GM20431 (cell line): ENCODE results near the gene TDRD12.

Experiments
- in situ Hi-C: fragments of 300-500 bp; cut with MseI, MboI; formaldehyde crosslinking; loops from one replicate; pipeline ENCODE4 v1.15.0; 2020; ENCODE audit warnings: low sequenced_read_pairs; ENCODE audit not compliant: unreplicated experiment

The TDRD12 gene

DNA sequence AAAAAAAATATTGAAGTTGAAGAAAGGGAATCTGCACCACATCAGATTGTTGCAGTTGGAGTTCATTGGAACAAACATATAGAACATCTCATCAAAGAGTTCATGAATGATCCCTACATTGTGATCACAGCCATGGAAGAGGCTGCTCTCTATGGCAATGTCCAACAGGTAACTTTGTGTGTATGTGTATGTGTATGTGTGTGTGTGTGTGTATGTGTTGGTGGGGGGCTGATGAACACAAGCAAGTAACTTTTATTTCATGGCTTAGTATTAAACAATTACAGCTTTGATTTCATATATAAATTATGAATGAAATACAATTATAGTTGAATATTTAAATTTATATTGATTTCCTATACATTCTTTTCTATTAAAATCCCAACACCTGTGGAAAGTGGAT lies 80.6 kb downstream of the TDRD12 start:
- in situ Hi-C loops = no loop called here

DNA sequence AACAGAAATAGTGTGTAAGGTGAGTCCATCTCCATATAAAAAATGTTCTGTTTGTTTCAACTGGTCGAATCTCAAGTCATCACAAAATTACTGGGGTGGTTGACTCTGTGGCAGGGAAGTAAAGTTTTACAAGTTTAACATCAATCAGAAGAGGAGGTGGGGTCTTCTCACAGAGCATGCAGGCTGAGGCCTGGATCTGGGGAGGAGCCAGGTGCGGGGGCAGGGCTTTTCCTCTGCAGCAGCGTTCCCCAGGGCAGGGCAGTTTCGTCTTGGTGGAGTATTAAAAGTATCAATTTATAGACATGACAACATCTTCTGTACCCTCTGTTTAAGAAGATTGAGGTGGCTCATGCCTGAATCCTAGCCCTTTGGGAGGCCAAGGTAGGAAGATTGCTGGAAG lies 81.2 kb downstream of the TDRD12 start:
- in situ Hi-C loops = no loop called here

DNA sequence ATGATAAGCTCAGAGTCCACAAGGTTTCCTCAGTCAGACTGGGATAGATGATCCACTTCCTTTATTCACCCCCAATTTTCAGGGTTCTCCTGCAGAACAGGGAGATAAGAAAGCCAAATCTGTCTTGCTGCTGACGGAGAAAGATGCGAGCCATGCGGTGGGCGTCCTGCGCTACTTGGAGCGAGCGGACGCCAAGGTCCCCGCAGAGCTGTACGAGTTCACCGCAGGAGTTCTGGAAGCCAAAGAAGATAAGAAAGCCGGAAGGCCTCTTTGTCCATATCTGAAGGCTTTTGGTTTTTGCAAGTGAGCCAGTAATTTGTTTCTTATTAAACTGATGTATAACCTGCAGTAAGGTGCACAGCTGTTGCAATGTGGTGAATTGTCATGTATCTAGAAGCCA lies 83.3 kb downstream of the TDRD12 start:
- in situ Hi-C loops = no loop called here

DNA sequence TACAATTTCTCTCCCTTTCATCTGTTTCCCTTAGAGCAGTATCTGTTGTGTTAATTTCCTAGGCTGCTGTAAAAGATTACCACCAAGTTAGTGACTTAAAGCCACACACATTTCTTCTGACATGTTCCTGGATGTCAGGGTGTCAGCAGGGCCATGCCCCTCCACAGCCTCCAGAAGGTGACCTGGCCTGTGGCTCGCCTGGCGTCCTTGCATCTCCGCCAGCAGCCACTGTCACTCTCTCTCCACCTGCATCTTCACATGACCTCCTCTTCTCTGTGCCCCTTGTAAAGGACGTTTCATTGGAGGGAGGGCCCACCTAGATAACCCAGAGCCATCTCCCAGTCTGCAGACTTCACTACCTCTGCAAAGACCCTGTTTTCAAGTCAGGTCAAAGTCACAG lies 88.7 kb downstream of the TDRD12 start:
- in situ Hi-C loops = no loop called here

DNA sequence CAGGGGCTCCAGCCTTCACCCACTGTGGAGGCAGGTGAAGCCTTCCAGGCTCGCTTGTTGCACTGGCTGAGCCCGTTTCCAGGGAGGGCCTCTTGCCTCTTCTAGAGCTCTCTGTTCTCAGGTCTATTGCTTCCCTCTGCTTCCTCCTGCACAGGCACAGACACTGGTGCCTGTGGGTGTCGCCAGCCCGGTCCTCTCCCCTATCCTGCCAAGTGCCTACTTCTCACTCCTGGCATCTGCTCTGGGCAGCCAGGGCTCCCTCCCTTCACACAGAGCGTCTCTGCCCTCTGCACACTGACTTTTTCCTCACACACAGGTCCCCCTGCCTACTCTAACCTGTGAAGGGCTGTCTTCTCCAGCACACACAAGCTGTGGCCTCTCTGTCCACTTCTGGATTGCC lies 89.7 kb downstream of the TDRD12 start:
- in situ Hi-C loops = no loop called here

DNA sequence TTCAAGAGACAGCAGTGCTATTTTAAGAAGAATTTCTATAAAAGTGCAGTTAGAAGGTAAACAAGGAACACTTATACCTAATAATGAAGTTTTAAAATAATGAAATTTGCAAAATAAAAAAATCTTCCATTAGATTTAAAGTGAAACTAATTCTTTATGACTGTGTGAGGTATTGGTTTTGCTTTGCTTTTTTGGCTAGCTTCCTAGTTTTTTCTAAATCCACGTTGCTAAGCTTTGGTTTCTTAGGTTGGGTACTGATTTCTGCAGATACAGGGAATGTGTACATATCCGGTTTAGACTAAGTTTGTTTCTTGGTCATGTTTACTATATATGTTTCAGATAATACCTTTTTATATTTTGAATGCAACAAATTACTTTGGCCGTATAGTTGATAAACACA lies 90.2 kb downstream of the TDRD12 start:
- in situ Hi-C loops = no loop called here

DNA sequence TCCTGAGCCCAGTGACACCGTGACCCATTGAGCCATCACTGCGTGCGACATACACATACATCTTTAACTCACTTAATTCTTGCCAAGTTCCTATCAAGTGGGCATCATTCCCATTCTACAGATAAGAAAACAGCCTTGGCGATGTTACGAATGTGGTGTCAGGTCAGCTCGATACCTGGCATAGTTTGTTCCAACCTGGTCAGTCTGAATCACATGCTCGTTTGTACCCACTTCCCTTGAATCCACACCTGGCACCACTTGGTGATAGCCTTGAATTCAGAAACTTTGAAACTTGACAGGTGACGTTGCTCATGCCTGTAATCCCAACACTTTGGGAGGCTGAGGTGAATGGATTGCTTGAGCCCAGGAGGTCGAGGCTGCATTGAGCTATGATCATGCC lies 90.9 kb downstream of the TDRD12 start:
- in situ Hi-C loops = no loop called here

DNA sequence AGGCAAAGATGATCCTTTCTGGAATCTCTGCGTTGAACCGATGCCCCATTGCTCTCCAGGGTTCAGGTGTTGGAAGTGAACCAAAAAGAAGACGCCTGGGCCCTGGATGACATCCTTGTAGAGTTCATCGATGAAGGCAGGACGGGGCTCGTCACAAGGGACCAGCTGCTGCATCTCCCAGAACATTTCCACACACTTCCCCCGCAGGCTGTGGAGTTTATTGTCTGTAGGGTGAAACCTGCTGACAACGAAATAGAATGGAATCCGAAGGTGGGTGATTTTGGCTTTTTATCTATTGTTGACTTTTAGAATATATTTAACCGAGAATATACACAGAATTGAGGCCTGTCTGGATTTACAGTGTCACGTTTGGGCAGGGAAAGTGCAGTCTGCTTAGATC lies 91.6 kb downstream of the TDRD12 start:
- in situ Hi-C loops = no loop called here

DNA sequence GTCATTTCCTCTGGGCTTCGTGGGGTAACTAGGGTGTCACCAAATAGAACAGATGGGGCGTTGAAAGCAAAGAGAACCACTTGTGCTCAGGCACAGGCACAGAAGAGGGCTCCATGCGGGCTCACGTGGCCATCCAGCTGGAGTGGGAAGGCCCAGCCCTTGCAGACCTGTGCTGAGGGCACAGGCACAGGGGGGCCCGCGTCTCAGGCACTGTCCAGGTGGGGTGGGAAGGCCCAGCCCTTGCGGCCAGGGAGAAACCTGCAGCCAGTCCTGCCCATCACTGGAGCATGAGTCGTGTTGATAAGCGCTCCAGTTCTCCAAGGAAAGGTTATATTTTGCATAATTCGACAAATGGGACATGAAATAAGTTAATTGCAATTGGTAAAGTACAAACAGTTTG lies 92.5 kb downstream of the TDRD12 start:
- in situ Hi-C loops = no loop called here

DNA sequence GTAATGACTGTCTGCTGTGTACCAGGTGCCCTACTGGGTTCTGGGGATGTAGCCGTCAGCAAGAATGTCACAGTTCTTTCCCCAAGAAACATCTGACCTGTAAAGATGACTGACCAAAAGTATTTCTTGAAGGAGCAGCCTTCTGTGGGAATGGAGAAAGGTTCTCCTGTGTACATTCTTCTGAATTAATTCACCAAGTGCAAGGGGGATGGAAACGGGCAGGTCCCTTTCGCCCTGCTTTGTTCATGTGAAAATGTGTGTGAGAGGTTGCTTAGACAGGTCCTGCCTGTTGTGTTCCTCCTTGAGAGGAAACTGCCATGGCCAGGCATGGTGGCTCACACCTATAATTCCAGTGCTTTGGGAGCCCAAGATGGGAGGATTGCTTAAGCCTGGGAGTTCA lies 93.0 kb downstream of the TDRD12 start:
- in situ Hi-C loops = no loop called here

DNA sequence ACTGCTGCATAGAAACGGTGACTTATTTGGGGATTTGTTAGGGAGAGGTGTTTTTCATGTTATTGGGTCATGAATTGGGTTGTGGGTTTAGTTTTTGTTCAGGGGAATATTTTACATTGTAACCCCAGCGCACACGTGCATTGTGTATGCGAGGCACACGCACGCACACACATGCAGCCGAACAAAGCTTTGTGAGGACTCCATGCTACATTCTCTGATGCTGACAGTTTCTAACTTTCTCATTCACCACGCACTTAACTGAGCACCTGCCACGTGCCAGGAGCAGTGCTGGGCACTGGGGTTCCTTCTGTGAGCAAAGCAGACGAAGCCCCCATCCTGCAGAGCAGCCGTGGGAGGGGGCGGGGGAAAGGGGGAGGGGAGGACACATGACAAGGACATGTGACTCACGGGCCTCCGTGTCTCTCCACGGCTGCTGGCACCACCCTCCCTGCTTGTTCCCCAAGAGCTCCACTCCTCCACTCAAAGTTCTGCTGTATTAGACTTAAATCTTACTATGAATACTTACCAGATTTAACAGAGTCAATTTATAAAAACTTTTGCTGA lies 94.4 kb downstream of the TDRD12 start:
- in situ Hi-C loops = no loop called here

DNA sequence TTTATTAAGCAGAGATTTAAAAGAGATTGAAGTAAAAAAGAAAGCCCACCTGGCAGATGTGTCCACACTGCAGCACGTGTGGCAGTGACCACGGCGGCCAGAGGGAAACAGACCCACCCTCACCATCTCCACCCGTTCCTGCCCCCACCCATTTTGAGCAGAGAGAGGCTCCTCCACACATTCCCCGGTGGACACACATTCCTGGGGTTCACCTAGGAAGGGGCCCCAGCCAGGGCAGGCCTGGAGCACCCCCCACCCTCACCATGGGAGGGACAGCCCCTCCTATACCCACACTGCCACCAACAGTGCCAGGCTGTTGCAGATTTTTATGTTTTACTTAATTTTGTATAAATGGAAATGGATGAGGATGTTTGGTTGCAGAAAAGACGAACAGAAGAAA lies 95.1 kb downstream of the TDRD12 start:
- in situ Hi-C loops = no loop called here

DNA sequence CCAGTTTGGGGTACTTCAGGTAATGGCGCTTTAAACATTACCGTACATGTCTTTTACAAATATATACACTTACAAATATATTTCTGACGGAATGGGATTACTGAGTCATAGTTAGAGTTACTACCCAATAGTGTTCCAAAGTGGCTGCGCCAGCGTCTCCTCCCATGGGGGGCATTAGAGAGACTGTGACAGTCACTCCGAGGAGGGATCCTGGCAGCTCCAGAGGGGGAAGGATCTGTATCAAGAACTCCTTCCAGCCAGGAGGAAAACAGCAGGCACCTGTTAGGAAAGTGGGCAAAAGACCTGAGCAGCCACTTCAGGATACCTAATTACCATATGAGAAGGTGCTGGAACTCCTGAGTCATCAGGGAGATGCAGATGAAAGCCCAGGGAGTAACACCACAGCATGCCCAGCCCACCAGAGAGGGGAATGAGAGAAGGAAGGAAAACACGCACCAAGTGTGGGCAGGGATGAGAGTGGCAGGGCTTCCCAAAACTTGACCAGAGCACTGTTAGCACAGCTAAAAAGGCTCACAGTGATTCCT lies 97.1 kb downstream of the TDRD12 start:
- in situ Hi-C loops = no loop called here

DNA sequence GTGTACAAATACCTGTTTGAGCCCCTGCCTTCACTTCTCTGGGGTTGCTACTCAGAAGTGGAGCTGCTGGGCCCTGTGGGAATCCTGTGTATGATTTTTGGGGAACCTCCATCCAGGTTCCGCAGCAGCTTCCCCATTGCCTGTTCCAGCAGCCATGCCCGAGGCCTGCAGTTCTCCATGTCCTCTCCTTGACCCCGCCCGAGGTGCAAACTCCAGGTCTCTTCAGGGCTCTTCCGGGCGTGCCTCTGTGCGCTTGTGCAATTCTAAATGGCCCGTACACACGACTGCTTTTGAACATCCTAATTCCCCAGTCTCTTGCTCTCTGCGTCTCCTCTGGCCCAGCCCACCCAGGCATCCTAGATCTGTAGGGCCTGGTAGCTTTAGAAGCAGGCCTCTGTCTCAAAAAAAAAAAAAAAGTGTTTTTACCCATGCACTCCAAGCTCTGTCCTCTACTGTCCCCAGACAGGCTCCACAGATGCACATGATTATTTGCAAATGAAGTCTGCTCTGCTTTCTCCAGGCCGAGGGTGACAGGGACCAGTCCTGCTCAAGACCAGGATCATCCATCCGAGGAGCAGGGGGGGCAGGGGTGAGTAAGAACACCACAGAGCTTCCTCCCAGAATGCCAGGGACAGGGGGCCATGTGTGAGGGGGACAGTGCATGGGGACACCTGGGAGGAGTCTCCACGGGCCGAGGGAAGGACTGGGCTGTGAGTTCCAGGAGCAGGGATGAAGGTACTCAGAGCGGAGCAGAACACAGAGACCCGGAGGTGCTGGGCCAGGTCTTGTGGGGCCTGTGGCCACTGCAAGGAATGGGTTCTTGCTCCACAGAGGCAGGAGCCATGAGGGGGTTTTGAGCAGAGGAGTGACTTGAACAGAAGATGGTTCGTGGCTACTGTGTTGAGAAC lies 98.3 kb downstream of the TDRD12 start:
- in situ Hi-C loops = no loop called here

DNA sequence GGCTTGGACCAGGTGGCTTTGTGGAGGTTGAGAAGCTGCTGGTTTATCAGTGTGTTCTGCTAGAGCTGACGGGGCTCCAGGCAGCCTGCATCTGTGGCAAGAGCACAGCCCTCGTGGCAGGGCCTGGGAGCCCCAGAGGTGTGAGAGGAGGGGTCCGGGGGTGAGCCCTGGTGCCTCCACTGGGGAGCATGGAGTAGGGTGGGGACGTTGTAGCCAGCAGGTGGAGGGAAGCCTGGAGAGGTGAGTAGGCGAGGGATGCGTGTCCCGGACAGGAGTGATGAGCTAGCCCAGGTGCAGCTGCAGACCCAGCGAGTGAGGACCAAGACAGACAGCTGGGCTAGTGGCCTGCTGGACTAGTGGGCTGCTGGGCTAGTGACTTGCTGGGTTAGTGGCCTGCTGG lies 99.0 kb downstream of the TDRD12 start:
- in situ Hi-C loops = no loop called here

DNA sequence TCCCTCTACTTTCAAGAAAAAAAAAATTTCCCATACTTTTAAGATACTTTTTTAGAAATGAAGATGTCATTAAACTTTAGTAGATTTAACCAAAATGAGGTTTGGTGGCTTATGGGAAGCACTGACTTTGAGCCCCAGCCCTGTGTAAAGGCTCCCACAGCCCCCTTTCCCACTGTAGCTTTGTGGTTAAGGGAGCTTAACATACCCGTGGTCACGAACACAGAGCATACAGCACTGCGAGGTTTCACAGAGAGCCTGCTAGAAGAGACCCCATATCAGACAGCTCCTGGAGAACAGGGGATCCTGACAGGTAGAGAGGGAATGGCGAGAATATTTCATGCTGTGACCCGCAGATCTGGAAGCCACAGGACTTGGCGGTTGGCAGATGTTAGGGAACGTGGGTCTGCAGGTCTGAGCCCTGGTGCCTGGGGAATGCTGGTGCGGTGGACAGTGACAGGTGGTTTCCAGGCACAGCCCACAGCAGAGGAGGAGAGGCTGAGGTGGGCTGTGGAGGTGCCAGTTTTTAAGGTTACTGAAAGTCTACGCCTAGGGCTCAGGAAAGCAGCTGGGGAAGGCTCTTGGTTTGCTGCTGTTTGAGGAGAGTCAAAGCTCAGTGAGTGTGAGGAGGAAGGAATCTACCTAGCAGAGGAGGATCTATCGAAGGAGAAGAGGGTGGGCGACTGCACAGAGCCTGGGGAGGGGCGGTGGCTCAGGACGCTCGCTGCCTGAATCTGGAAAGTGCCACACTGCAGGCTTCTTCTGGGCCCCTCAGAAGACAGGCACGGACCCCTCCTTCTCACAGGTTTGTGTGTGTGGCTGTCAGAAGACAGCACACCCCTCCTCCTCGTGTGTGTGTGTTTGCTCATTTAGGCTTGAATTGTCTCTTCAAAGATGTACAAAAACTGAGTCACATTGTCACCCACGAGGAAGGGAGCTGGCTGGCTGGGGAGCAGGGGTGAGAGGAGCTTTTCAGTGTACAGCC lies 100.1 kb downstream of the TDRD12 start:
- in situ Hi-C loops = no loop called here

DNA sequence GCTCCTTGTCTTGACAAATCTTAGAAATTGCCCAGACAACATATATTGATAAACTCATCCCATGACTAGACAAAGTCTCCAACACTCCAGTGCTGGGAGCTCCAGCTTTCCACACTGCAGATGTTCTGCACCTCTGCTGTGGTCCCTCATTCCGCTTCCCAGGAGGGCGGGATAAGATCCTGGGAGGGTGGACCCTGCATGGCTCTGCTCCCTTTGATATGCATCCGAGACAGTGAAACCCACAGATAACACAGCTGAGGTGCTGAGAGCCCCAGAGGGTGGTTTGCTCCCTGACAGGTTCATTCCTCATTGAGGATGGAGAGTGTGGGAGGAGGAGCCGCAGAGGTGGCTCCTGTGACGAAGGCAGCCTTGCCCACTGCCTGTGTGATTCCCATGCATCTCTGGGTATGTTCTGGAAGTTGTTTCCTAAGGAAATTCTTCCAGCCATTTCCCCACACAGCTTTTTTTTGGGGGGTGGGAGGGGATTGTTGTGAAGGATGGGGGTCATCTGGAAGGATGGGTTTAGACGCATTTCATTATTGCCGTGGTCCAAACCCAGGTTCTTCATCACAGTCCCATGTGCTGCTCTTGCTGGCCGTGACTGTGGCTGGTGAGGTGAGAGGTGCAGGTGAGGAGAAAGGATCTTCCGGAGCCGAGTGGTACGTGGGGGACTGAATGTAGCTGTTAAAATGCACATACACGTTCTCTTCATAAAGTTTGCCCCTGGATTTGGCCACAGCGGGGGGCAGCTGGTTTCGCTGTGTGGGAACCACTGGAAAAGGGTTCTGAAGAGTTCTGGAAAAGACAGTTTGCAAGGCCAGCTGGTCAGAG lies 103.6 kb downstream of the TDRD12 start:
- in situ Hi-C loops = no loop called here

DNA sequence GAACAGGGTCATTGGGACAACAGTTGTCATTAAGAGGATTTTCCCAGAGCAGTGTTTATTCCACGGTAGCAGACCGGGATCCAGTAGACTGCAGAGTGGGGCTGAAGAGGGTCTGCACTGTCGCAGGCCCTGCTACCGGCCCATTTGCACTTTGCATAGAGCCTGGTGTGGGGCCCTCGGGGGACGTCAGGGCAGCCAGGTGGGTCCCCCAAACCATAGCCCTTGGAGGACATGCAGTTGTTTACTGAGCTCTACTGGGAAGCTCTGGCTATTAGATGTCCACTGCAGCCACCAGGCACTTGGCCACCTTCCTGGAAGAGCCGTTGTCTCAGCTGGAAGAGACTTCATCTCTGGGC lies 104.2 kb downstream of the TDRD12 start:
- in situ Hi-C loops = no loop called here

DNA sequence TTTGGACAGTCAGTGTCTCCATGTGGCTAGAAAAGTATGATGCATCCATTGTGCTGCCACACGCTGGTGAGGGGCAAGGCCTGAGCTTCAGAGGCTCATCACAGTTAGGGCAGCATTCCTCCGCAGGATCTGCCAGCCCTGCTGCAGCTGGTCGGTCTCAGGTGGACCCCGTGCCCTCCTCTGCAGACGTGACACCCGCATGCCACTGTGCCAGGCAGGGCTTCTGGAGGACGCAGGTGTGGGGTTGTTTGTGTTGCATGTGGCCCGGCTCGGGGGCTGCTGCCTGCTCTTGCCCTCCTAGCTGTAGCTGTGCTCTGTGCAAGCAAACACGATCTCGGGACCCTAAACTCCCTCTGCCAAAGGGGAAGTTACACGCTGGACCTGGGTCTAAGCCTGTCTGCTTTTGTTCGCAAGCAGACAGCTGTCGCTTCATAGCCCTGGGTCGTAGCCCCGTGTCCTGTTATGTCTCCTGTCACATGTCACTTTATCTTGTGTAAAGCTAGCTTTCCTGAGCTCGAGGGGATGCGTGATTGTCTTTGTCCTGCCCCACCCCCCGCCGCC lies 104.7 kb downstream of the TDRD12 start:
- in situ Hi-C loops = no loop called here
